NCI-H526 (cell line): ENCODE data around the gene ANXA11.
A peak's percentile ranks its signal among the peaks of the same experiment; 100 is the strongest.

ENCODE experiments used
- DNase-seq, 2 experiments: peaks; one replicate each; lab custom pipeline; 2025; lab: John Stamatoyannopoulos, UW

The ANXA11 gene

GRCh38 chr10:80165173-80165572 lies 40.2 kb downstream of the ANXA11 start:
- DNase-seq: no peak

- DNase-seq: no peak
Measured at GRCh38 chr10:80164596-80164995, 40.7 kb downstream of the ANXA11 start.

- DNase-seq: no peak
Measured at GRCh38 chr10:80163741-80164341, 41.5 kb downstream of the ANXA11 start.

- DNase-seq: peak in 1 of 2 experiments; percentile 59
Measured at GRCh38 chr10:80161321-80162083, 43.8 kb downstream of the ANXA11 start.

GRCh38 chr10:80160361-80161320 lies 44.7 kb downstream of the ANXA11 start:
- no peak for DNase-seq

GRCh38 chr10:80159166-80159873 lies 46.0 kb downstream of the ANXA11 start:
- DNase-seq: no peak

- no peak for DNase-seq
Measured at GRCh38 chr10:80158598-80159127, 46.7 kb downstream of the ANXA11 start.

GRCh38 chr10:80158126-80158525 lies 47.2 kb downstream of the ANXA11 start:
- no peak for DNase-seq

GRCh38 chr10:80157561-80157960 lies 47.8 kb downstream of the ANXA11 start:
- DNase-seq: no peak

GRCh38 chr10:80156216-80156615 lies 49.1 kb downstream of the ANXA11 start:
- DNase-seq: no peak

- no peak for DNase-seq
Measured at GRCh38 chr10:80155696-80156215, 49.6 kb downstream of the ANXA11 start.

- no peak for DNase-seq
Measured at GRCh38 chr10:80154978-80155695, 50.2 kb downstream of the ANXA11 start.

- no peak for DNase-seq
Measured at GRCh38 chr10:80154626-80154977, 50.7 kb downstream of the ANXA11 start.

GRCh38 chr10:80153460-80153859 lies 51.9 kb downstream of the ANXA11 start:
- DNase-seq: no peak

- no peak for DNase-seq
Measured at GRCh38 chr10:80152820-80153219, 52.5 kb downstream of the ANXA11 start.

- no peak for DNase-seq
Measured at GRCh38 chr10:80150172-80150571, 55.2 kb downstream of the ANXA11 start.

- no peak for DNase-seq
Measured at GRCh38 chr10:80149123-80149522, 56.2 kb downstream of the ANXA11 start.

GRCh38 chr10:80148166-80148805 lies 57.1 kb downstream of the ANXA11 start:
- DNase-seq: no peak

- DNase-seq: no peak
Measured at GRCh38 chr10:80146918-80147317, 58.4 kb downstream of the ANXA11 start.
